HUDEP-2 (cell line): Measurements from ENCODE around the gene TNS1.

Source experiments
- DNase-seq, 76 experiments: peaks; one replicate each; lab custom pipeline; 2025; ENCODE audit not compliant: unreplicated experiment in 76 of 76; lab: John Stamatoyannopoulos, UW

The TNS1 gene

DNA sequence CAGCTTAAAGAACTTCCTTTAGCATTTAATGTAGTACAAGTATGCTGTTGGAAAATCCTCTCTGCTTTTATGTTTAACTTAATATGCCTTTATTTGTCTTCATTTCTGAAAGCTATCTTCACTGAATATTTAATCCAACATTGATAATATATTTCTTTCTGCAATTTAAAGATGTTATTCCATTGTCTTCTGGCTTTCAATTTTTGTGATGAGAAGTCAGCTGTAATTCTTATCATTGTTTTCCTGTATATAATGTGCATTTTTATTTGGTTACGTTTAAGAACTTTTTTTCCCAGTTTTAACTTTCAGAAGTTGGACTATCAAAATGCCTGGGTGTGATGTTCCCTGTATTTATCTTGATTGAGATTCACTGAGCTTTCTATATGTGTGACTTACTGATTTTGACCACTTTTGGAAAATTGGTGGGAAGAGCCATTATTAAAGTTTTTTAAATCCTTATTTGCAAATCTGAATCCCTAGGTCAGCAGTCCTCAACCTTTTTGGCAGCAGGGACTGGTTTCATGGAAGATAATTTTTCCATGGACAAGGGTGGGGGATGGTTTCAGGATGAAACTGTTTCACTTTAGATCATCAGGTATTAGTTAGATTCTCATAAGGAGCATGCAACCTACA, 241.0 kb downstream of the TNS1 start:
- DNase-seq, result no peak

DNA sequence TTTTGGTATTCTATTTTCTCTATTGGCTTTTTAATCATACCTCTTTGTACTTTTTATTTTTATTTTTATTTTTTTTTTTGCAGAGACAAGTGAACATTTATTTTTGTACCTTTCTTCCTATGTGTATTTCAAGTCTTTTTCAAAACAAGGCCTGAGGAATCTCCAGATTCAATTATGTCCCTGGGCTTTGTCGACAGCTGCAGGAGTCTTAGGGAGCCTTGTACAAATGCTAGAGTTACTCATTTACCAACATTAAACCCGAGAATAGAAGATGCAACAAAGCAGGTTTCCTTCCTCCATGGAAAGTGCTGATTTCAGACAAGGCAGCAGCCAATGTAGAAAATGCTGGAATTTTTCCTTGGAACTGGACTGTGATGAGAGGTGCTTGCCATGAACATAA, 242.8 kb downstream of the TNS1 start:
- no peak for DNase-seq

DNA sequence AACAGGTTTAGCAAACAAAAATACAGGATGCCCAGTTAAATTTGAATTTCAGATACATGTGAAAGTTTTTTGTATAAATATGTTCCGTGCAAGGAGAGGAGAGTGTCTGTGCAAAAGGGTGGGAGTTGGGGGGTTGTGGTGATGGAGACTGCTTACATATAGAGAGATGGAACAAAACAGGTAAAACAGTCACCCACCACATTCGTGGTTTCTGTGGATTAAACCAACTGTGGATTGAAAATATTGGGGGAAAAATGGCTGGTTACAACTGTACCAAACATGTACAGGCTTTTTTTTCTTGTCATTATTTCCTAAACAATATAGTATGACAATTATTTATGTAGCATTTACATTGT, 245.7 kb downstream of the TNS1 start:
- DNase-seq, result no peak

DNA sequence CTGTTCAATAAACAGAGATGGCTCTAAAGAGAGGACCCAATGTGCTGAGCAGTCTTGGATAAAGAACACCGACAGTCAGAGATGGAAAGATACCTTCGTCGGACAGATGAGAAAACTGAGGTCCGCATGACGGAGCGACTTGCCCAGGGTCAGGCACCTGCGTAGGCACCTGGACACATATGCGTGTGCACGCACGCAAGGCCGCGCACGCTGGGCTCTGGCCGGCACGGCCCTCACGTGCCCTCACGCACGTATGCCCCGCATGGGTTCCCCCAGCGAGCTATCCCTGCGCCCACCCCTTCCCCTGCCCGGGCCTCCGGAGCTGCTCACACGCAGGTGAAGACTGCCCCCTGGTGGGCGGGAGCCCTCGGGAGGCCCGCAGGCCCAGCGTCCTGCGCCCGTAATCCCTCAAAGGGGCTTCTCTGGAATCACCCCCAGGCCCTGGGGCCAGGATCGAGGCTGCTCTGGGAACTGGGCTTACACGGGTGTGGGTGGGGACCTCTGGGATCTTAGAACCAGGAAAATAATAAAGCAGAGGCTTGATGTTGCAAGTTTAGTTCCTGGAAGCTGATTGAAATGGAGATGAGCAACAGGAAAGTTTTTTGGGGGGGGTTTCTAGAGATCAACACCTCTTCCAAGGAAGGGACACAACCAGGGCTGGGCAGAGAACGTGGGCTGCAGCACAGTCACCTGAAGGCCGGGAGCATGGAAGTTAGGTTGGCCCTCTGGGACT, 246.3 kb downstream of the TNS1 start:
- DNase-seq, result peak in 34 of 76 experiments; percentile 2 to 60 (median 13)

DNA sequence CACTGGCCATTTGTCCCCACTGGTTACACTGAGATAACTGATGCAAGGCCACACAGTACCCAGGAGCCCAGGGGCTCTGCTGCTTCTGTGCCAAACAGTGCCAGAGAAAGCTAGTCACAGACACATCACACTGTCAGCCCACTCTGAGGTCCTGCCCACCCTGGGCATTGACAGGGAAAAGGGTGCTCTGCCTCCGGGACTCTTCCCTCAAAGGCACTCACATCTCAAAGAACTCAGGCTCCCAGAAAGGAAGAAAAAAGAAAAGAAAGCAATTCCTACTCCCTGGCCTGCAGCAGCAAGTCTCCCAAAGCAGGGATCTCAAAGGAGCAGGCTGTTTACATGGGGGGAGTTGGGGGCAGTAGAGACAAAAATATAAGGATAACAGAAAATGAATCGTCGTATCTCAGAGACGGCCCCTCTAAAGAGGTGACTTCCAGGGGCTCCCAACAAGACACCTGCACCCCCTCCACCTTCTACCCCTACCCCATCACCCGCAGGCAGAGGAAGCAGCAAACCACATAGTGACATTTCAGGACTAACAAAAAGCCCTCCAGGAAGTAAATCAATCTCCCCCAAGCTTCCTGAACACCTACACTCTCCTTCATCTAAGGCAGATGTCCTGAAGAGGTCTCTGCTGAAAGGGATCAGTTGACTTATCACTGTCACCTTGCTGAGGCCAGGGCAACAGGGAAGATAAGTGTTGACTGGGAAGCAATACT, 247.6 kb downstream of the TNS1 start:
- DNase-seq, result no peak

DNA sequence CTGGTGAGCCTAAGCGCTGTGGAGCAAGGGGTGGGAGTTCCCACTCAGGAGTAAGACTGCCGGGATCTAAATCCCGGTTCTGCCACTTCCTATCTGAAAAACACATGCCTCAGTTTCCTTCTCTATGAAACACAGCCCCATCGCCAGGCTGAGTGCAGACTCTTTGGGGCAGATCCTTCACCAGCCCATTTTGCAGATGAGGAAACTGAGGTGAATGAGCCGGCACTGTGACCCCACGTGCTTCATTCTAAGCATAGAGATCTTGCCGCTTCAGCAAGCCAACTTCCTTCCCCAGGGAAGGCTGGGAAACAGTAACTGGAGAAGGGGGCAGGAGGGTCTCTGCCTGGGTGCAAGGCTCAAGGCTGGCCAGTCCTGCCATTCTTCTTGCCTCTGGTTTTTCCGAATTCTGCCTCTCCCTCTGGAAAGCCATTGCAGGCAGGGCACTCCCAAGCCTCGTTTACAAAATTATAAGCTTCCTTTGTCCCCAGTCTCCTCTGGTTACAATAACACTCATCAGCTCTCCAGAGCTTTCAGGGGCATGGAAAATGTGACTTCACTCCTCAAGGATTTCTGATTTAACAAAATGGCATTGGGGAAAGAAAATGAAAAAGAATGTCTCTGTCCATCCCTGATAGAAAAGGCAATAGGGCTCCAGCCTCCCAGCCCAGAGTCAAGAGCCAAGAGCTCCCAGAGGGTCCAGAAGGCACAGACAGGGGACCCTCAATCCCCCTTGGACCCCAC, 249.2 kb downstream of the TNS1 start:
- no peak for DNase-seq

DNA sequence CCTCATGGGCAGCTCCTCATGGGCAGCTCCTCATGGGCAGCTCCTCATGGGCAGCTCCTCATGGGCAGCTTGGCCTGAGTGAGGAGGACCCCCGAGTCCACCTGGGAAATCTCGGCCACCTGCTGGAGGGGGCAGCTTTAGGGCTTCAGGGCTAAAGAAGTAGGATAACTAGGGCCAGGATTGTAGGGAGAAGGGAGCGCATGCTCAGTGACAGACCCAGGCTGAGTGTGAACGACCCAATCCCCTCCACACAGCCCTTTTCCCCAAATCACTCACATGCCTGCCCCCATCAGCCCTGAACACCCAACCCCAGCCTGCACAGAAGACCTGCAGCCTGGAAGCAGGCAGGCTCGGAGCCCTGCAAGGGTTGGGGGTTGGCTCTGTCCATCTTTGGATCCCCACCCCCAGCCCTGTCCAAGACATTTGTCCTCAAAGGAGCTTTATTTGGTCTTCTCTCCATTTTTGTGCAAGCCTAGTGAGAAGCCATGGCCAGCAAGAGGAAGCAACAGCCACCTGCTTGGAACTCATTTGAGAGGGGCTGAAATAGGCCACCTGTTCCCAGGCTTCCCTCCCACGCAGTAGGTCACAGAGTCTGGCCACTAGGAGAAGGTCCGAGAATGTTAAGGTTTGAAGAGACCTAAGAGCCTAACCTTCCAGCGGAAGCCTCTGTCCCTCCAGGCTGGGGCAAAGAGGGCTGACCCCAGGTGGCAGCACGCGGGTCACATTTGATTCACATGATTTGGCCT, 249.9 kb downstream of the TNS1 start:
- DNase-seq, result no peak

DNA sequence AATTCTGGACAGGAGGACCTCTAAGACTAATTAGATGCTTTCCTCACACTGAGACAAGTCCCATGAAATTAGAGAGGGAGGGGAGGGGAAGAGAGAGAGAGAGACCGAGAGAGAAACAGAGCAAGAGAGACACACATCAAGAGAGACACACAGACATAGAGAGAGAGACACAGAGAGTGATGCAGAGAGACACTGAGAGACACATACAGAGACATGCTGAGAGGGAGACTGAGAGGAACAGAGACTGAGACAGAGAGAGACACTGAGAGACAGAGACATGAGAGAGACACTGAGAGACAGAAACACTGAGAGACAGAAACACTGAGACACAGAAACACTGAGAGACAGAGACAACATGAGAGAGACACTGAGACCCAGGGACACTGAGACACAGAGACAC, 250.8 kb downstream of the TNS1 start:
- DNase-seq, result no peak

DNA sequence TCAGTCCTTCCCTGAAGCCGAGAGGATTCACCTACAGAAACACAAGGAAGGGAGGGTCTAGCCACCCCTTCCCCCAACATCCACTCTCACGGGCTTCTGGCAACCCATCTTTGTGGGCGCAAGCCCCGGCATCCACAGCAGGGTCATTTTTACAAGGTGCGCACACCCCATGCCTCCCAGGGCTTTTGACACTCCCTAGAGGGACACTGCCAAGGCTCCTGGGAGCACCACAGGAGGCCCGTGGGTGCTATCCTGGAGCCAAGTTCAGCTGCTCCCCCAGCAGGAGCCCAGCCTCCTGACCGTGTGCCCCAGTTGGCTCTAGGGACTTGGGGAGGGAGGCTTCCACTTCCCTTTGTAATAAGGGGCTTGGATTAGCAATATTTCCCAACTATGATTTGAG, 251.6 kb downstream of the TNS1 start:
- DNase-seq, result no peak
